Adrenal gland (tissue), 12 donors: ENCODE results near the gene MRNIP. TPM values are rescaled to one million over a fixed set of nuclear protein-coding genes. Genes with fewer than 3 reads are reported as not detected.
A peak's percentile ranks its signal among the peaks of the same experiment; 100 is the strongest.

ENCODE experiments used
- DNase-seq, 7 donors: peaks; one replicate each; pipeline ENCODE4 v3.0.0-alpha.2; 2019 to 2020
- H3K27ac ChIP-seq, 5 donors: fragments of 200-600 bp; sonication (generic) in 4 of 5; 1 replicate in 3 of 5; 2 replicates in 2 of 5; pipeline versions ENCODE4 v1.5.1 to v1.8.0; 2016 to 2020; ENCODE audit warnings: mild to moderate bottlenecking in 1 of 5
- H3K27me3 ChIP-seq: fragments of 200-600 bp; 2 replicates; pipeline ENCODE4 v1.8.0; 2021
- H3K36me3 ChIP-seq, 2 donors: fragments of 200-600 bp; replicated peaks in 1 of 2; 1 replicate in 1 of 2; 2 replicates in 1 of 2; pipeline versions ENCODE4 v1.5.1 to v1.8.0; 2018 to 2022
- H3K4me1 ChIP-seq, 2 donors: fragments of 200-600 bp; replicated peaks in 1 of 2; 1 replicate in 1 of 2; 2 replicates in 1 of 2; pipeline versions ENCODE4 v1.5.1 to v1.8.0; 2018 to 2021
- H3K4me3 ChIP-seq, 4 donors: fragments of 200-600 bp; sonication (generic) in 3 of 4; one replicate each; pipeline ENCODE4 v1.5.1; 2016 to 2018
- H3K9me3 ChIP-seq, 3 donors: fragments of 200-600 bp; sonication (generic) in 1 of 3; replicated peaks in 1 of 3; 1 replicate in 2 of 3; 2 replicates in 1 of 3; pipeline versions ENCODE4 v1.5.1 to v1.8.0; 2016 to 2021
- CTCF ChIP-seq, 6 experiments: fragments of 450-650 bp in 4 of 6; fragments of 200-600 bp in 2 of 6; sonication (generic) in 1 of 6; IDR thresholded peaks; 1 replicate in 5 of 6; 2 replicates in 1 of 6; pipeline versions ENCODE4 v1.5.1 to v1.8.0; 2016 to 2021; ENCODE audit warnings: antibody characterized with exemption in 6 of 6, mild to moderate bottlenecking in 2 of 6, moderate library complexity in 1 of 6
- POLR2A ChIP-seq, 2 donors: fragments of 450-650 bp; IDR thresholded peaks; one replicate each; pipeline ENCODE4 v1.6.1; 2017; ENCODE audit warnings: antibody characterized with exemption in 2 of 2, mild to moderate bottlenecking in 2 of 2, moderate library complexity in 1 of 2
- WGBS, 4 donors: extraction: QIAGEN DNeasy Blood & Tissue Kit in 2 of 4; methylation state at CpG; one replicate each; pipeline versions ENCODE4 v1.1.5 to v1.1.7; 2013 to 2017; 5-methylcytosine and 5-hydroxymethylcytosine counted together
- intact Hi-C, 2 donors: fragments of 100-400 bp; cut with DNase I; formaldehyde crosslinking; loops; one replicate each; pipeline versions ENCODE4 v1.14.1 to v1.15.0; 2022 to 2023
- polyA plus RNA-seq, 3 donors: library from polyadenylated mRNA; stranded (reverse); fragments of 200-250 nt in 2 of 3; fragments of 350-450 nt in 1 of 3; fragmentation: Illumina TruSeq in 1 of 3; extraction: RNeasy Lipid Tissue Mini Kit (QIAGEN cat#74804) in 1 of 3; gene quantifications; one replicate each; pipeline ENCODE4 v1.2.3, GENCODE V29; 2013 to 2014
- total RNA-seq, 9 donors: library from RNA; depleted of rRNA in 4 of 9; stranded (reverse); fragments of >200 nt in 4 of 9; fragments of 120-200 nt in 1 of 9; fragmentation: NEBNext Ultra II Directional in 1 of 9; extraction: Animal tissue kit (Norgen Biotek cat#: 25700) in 1 of 9; gene quantifications; one replicate each; pipeline versions ENCODE4 v1.1.0 to v1.2.4, GENCODE V29; 2013 to 2023
- donor health status: healthy with polysubstance abuse.
- donor health status: Bipolar disorder and iron deficiency.
- donor health status: DM: yes; HTN: yes; CAD: no.
- donor health status: DM: no; HTN: no; CAD: no.
- donor health status: DM: no; HTN: no; CAD: no.
- donor health status: DM: yes; HTN: yes; CAD: no.

The MRNIP gene
- total and polyA plus RNA-seq, 12 donors, result 12.3 to 129 (median 32.2) TPM

DNA sequence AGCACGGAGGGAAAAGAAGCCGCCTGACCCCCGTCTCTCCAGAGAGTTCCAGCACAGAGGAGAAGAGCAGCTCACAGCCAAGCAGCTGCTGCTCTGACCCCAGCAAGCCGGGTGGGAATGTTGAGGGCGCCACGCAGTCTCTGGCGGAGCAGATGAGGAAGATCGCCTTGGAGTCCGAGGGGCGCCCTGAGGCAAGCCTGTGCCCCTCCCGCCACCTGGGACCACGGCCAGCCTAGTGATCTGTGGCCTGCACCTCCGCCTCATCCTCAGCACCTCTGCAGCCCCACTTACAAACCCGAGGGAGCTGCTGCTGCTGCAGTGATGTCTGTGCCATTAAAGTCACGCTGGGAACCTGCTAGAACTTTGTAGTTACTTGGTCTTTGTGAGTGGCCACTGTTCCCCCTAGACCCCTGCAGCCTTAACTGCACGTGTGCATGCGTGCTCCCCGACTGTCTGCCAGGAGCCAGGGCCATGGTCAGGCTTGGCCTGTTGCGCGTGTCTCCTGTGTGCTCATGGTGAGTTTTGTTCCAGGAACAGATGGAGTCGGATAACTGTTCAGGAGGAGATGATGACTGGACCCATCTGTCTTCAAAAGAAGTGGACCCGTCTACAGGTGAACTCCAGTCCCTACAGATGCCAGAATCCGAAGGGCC is 25.4 kb downstream of the MRNIP start:
- intact Hi-C loops, result no loop called here
- Histone ChIP-seq H3K36me3 (peaks cover 0 to 96% of the 10 kb centered on the region in 2 donors), H3K27me3 (no peaks in the 10 kb centered on the region), H3K9me3 (no peaks in the 10 kb centered on the region), H3K4me3 (no peak overlapping the region), H3K27ac (peak overlapping the region in 1 of 5 donors; percentile 63), H3K4me1 (peaks cover 6 to 31% of the 10 kb centered on the region in 2 donors)
- peak in 2 of 7 donors; percentile 35 to 57 for DNase-seq
- 76 to 86% (median 82%) methylated on average over 10 to 23 of the region's 23 CpGs for WGBS, 4 donors
- TF ChIP-seq POLR2A (IDR thresholded peaks at IDR 0.05) (no peak), CTCF (IDR thresholded peaks at IDR 0.05) (no peak)

DNA sequence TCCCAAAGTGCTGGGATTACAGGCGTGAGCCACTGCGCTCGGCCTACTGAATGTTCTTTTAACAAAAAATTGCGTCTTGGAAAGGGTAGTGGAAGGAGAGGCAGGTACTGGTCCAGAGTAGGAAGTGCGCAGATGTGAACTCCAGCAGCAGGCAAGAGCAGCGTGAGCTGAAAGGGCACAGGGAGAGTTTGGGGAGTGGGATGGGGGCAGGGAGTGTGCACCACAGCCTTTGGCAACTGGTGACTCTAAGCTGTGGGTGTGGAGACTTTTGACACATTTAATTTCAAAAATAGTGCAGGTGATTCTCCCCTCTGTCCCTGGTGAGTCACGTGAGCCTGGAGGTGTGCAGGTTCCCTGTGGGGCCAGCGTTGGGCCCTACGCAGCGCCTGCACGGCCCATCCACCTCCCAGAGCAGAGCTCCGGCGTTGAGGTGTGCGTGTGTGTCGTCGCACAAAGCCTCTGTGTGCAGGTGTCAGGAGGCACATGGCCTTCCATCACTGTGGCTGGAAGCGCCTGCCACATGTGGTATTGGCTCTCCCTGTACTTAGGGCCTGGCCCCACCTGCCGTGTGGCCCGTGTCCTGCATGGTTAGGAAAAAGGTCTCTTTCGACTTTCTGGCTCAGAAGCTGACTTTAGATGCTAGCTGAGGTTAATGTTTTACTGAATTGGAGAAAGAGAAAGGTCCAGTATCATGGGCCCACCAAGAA is 26.4 kb downstream of the MRNIP start:
- no peaks in the 10 kb centered on the region for H3K9me3 ChIP-seq
- intact Hi-C loops, result no loop called here
- no peak for TF ChIP-seq CTCF (IDR thresholded peaks at IDR 0.05)
- peaks cover 7 to 32% of the 10 kb centered on the region in 2 donors for H3K4me1 ChIP-seq
- no peaks in the 10 kb centered on the region for H3K27me3 ChIP-seq
- H3K4me3 ChIP-seq, result no peak overlapping the region
- peak overlapping the region in 2 of 5 donors; percentile 34 for H3K27ac ChIP-seq
- H3K36me3 ChIP-seq, result peaks cover 0 to 96% of the 10 kb centered on the region in 2 donors
- DNase-seq, result peak in 1 of 7 donors; percentile 23
- whole genome bisulfite sequencing, 4 donors, result 88 to 93% (median 90%) methylated on average over 16 to 20 of the region's 20 CpGs

DNA sequence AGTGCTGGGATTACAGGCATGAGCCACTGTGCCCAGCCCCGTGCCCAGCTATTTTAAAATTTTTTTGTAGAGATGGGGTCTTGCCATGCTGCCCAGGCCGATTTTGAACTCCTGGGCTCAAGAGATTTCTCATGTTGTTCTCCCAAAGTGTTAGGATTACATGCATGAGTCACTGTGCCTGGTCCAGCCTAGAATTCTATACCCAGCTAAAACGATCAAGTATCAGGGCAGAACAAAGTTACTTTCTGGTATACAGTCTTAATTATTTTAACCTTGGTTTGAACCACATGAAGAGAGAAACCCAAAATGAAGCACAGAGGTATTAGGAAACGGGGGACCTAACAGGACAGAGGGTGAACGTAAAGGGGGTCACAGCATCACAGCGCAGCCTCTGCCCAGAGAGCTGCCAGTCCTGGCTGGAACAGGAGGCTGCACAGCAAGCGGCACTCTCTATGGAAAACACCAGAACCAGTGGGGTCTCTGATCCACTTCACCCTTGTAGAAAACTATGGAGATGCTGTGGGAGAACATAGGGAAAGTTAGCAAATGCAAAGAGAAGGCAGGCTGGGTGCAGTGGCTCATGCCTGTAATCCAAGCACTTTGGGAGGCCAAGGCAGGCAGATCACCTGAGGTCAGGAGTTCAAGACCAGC is 27.7 kb downstream of the MRNIP start:
- Histone ChIP-seq H3K4me3 (no peak overlapping the region), H3K36me3 (peaks cover 0 to 96% of the 10 kb centered on the region in 2 donors), H3K27ac (peak overlapping the region in 1 of 5 donors; percentile 21), H3K27me3 (no peaks in the 10 kb centered on the region), H3K4me1 (peaks cover 9 to 34% of the 10 kb centered on the region in 2 donors), H3K9me3 (no peaks in the 10 kb centered on the region)
- no peak for TF ChIP-seq CTCF (IDR thresholded peaks at IDR 0.05)
- TF ChIP-seq POLR2A (IDR thresholded peaks at IDR 0.05), result no peak
- peak in 1 of 7 donors; percentile 22 for DNase-seq
- 93 to 96% (median 94%) methylated on average over 7 of the region's 7 CpGs for WGBS, 4 donors
- intact Hi-C loops, result no loop called here
